HEK293 (cell line): Measurements from ENCODE around the gene STX11.

Experiments used
- CTCF ChIA-PET: fragments of 350-600 bp; formaldehyde crosslinking; extraction: SDS; loops from one replicate; lab custom pipeline; 2021; ENCODE audit warnings: antibody characterized with exemption; lab: Yijun Ruan, JAX
- POLR2A ChIA-PET: fragments of 300-600 bp; formaldehyde crosslinking; extraction: SDS; loops from one replicate; lab custom pipeline; 2020; ENCODE audit warnings: antibody characterized with exemption, inconsistent platforms; lab: Yijun Ruan, JAX
- H3K27ac ChIP-seq: fragments of 200-500 bp; sonication (Bioruptor generic); 2 replicates; pipeline ENCODE4 v1.5.1; 2014; ENCODE audit warnings: low read depth, low read length, control low read depth, inconsistent platforms; ENCODE audit errors: extremely low read depth
- H3K36me3 ChIP-seq, 2 experiments: fragments of 200-500 bp in 1 of 2; sonication (Bioruptor generic) in 1 of 2; 1 replicate in 1 of 2; 2 replicates in 1 of 2; pipeline ENCODE4 v1.5.1; 2014 to 2017; ENCODE audit warnings: inconsistent platforms in 2 of 2, low read length in 2 of 2; ENCODE audit not compliant: control insufficient read depth in 2 of 2, insufficient read depth in 1 of 2
- H3K4me1 ChIP-seq: fragments of 200-500 bp; sonication (Bioruptor generic); 2 replicates; pipeline ENCODE4 v1.5.1; 2014; ENCODE audit warnings: mild to moderate bottlenecking, low read length, inconsistent platforms; ENCODE audit not compliant: control insufficient read depth, insufficient read depth
- H3K4me3 ChIP-seq: 2 replicates; pipeline ENCODE4 v1.5.1; 2011; ENCODE audit warnings: low read depth, mild to moderate bottlenecking, control low read depth, low read length, moderate library complexity
- H3K9me3 ChIP-seq: fragments of 200-500 bp; sonication (Bioruptor generic); 2 replicates; pipeline ENCODE4 v1.5.1; 2014; ENCODE audit warnings: low read depth, low read length, inconsistent platforms; ENCODE audit not compliant: control insufficient read depth, insufficient read depth
- BCL11B ChIP-seq: fragments of 450-650 bp; formaldehyde crosslinking; IDR thresholded peaks from 2 replicates; pipeline ENCODE4 v1.5.1; 2016; ENCODE audit warnings: low read depth, missing biosample characterization, missing genetic modification characterization
- KLF1 ChIP-seq: fragments of 450-650 bp; formaldehyde crosslinking; IDR thresholded peaks from 2 replicates; pipeline ENCODE4 v1.5.1; 2016; ENCODE audit warnings: missing biosample characterization, missing genetic modification characterization
- KLF10 ChIP-seq: fragments of 450-650 bp; IDR thresholded peaks from 2 replicates; pipeline ENCODE4 v1.5.1; 2018; ENCODE audit warnings: missing biosample characterization, mild to moderate bottlenecking, missing genetic modification characterization
- KLF17 ChIP-seq: fragments of 450-650 bp; formaldehyde crosslinking; IDR thresholded peaks from 2 replicates; pipeline ENCODE4 v1.5.1; 2016; ENCODE audit warnings: missing biosample characterization, missing genetic modification characterization
- MZF1 ChIP-seq: fragments of 450-650 bp; formaldehyde crosslinking; IDR thresholded peaks from 2 replicates; pipeline ENCODE4 v1.5.1; 2017; ENCODE audit warnings: missing biosample characterization, missing genetic modification characterization, borderline replicate concordance
- YY1 ChIP-seq: fragments of 450-650 bp; formaldehyde crosslinking; IDR thresholded peaks from 2 replicates; pipeline ENCODE4 v1.5.1; 2018; ENCODE audit warnings: missing biosample characterization, missing genetic modification characterization
- ZBTB17 ChIP-seq: fragments of 450-650 bp; formaldehyde crosslinking; IDR thresholded peaks from 2 replicates; pipeline ENCODE4 v1.5.1; 2016; ENCODE audit warnings: missing biosample characterization, missing genetic modification characterization
- ZBTB7A ChIP-seq: fragments of 450-650 bp; formaldehyde crosslinking; IDR thresholded peaks from 2 replicates; pipeline ENCODE4 v1.5.1; 2016; ENCODE audit warnings: low read depth, missing biosample characterization, missing genetic modification characterization
- ZIC2 ChIP-seq: fragments of 450-650 bp; formaldehyde crosslinking; IDR thresholded peaks from 2 replicates; pipeline ENCODE4 v1.5.1; 2016; ENCODE audit warnings: missing biosample characterization, missing genetic modification characterization
- ZNF157 ChIP-seq: fragments of 450-650 bp; formaldehyde crosslinking; IDR thresholded peaks from 2 replicates; pipeline ENCODE4 v1.5.1; 2016; ENCODE audit warnings: missing biosample characterization, missing genetic modification characterization
- ZNF169 ChIP-seq: fragments of 450-650 bp; formaldehyde crosslinking; IDR thresholded peaks from 2 replicates; pipeline ENCODE4 v1.5.1; 2016; ENCODE audit warnings: missing biosample characterization, missing genetic modification characterization
- ZNF350 ChIP-seq: fragments of 450-650 bp; formaldehyde crosslinking; IDR thresholded peaks from 2 replicates; pipeline ENCODE4 v1.5.0; 2017; ENCODE audit warnings: missing biosample characterization, mild to moderate bottlenecking, missing genetic modification characterization
- ZNF404 ChIP-seq: fragments of 450-650 bp; formaldehyde crosslinking; IDR thresholded peaks from 2 replicates; pipeline ENCODE4 v1.5.1; 2017; ENCODE audit warnings: missing biosample characterization, missing genetic modification characterization
- ZNF416 ChIP-seq: fragments of 450-650 bp; formaldehyde crosslinking; IDR thresholded peaks from 2 replicates; pipeline ENCODE4 v1.5.1; 2016; ENCODE audit warnings: missing biosample characterization, missing genetic modification characterization
- ZNF423 ChIP-seq: fragments of 450-650 bp; formaldehyde crosslinking; IDR thresholded peaks from 2 replicates; pipeline ENCODE4 v1.5.1; 2016; ENCODE audit warnings: missing biosample characterization, missing genetic modification characterization
- ZNF426 ChIP-seq: fragments of 450-650 bp; formaldehyde crosslinking; IDR thresholded peaks from 2 replicates; pipeline ENCODE4 v1.5.1; 2017; ENCODE audit warnings: missing biosample characterization, missing genetic modification characterization, mild to moderate bottlenecking, inconsistent platforms, moderate library complexity
- ZNF596 ChIP-seq: fragments of 450-650 bp; IDR thresholded peaks from 2 replicates; pipeline ENCODE4 v1.5.0; 2018; ENCODE audit warnings: missing biosample characterization, mild to moderate bottlenecking, missing genetic modification characterization, moderate library complexity
- ZNF658 ChIP-seq: fragments of 450-650 bp; formaldehyde crosslinking; IDR thresholded peaks from 2 replicates; pipeline ENCODE4; 2016; ENCODE audit warnings: missing biosample characterization, missing genetic modification characterization
- ZNF670 ChIP-seq: fragments of 450-650 bp; formaldehyde crosslinking; IDR thresholded peaks from 2 replicates; pipeline ENCODE4 v1.5.1; 2016; ENCODE audit warnings: missing biosample characterization, missing genetic modification characterization, low read depth
- ZNF76 ChIP-seq: fragments of 450-650 bp; formaldehyde crosslinking; IDR thresholded peaks from 2 replicates; pipeline ENCODE4; 2016; ENCODE audit warnings: low read depth, missing biosample characterization, missing genetic modification characterization, borderline replicate concordance
- ZSCAN16 ChIP-seq: fragments of 450-650 bp; formaldehyde crosslinking; IDR thresholded peaks from 2 replicates; pipeline ENCODE4 v1.5.1; 2016; ENCODE audit warnings: missing biosample characterization, missing genetic modification characterization
- ZSCAN18 ChIP-seq: fragments of 450-650 bp; formaldehyde crosslinking; IDR thresholded peaks from 2 replicates; pipeline ENCODE4 v1.5.1; 2016; ENCODE audit warnings: missing biosample characterization, missing genetic modification characterization
- TF ChIP-seq, protein P1 (sequence below): fragments of 450-650 bp; formaldehyde crosslinking; IDR thresholded peaks from 2 replicates; pipeline ENCODE4 v1.5.1; 2016; ENCODE audit warnings: missing biosample characterization, missing genetic modification characterization

Gene STX11

GRCh38 chr6:144134176-144134575 lies 16.1 kb upstream of the STX11 start:
- POLR2A ChIA-PET, result no interaction called here
- no peak overlapping the region for H3K27ac ChIP-seq
- H3K36me3 ChIP-seq, result no peaks in the 10 kb centered on the region
- H3K4me3 ChIP-seq, result no peak overlapping the region
- H3K9me3 ChIP-seq, result no peaks in the 10 kb centered on the region
- no peak for TF ChIP-seq ZBTB7A (tag by site-specific recombination)
- no peak for TF ChIP-seq ZNF426 (tag by site-specific recombination)
- no peak for TF ChIP-seq ZBTB17
- TF ChIP-seq ZNF404 (tag by site-specific recombination), result no peak
- CTCF ChIA-PET, result interaction anchor here (0.9 kb wide), 1 partner anchor 12 kb away, joined by 3 read pairs; no protein-coding TSS in a partner anchor
- no peaks in the 10 kb centered on the region for H3K4me1 ChIP-seq

GRCh38 chr6:144134737-144135136 lies 15.6 kb upstream of the STX11 start:
- Histone ChIP-seq H3K4me3 (no peak overlapping the region), H3K4me1 (no peaks in the 10 kb centered on the region), H3K36me3 (no peaks in the 10 kb centered on the region), H3K9me3 (no peaks in the 10 kb centered on the region), H3K27ac (no peak overlapping the region)
- TF ChIP-seq BCL11B (tag by site-specific recombination) (no peak), ZNF76 (tag by site-specific recombination) (no peak), ZNF658 (tag by site-specific recombination) (no peak), ZNF350 (tag by site-specific recombination) (no peak), MZF1 (tag by site-specific recombination) (no peak), KLF10 (tag by site-specific recombination) (no peak), ZNF157 (tag by site-specific recombination) (no peak)
- CTCF ChIA-PET, result interaction anchor here (1.5 kb wide), 1 partner anchor 12 kb away, joined by 3 read pairs; no protein-coding TSS in a partner anchor
- POLR2A ChIA-PET, result no interaction called here

GRCh38 chr6:144138542-144138941 lies 11.8 kb upstream of the STX11 start:
- Histone ChIP-seq H3K36me3 (no peaks in the 10 kb centered on the region), H3K27ac (no peak overlapping the region), H3K4me1 (no peaks in the 10 kb centered on the region), H3K4me3 (no peak overlapping the region), H3K9me3 (no peaks in the 10 kb centered on the region)
- ChIA-PET CTCF (interaction anchor here (0.5 to 0.8 kb wide), 2 partner anchors 431 to 482 kb away, joined by 3 read pairs; no protein-coding TSS in a partner anchor), POLR2A (no interaction called here)
- TF ChIP-seq ZNF423 (tag by site-specific recombination) (no peak), ZNF169 (tag by site-specific recombination) (no peak), ZSCAN16 (tag by site-specific recombination) (no peak), KLF1 (tag by site-specific recombination) (no peak), ZNF416 (tag by site-specific recombination) (no peak), ZNF596 (tag by site-specific recombination) (no peak)

DNA sequence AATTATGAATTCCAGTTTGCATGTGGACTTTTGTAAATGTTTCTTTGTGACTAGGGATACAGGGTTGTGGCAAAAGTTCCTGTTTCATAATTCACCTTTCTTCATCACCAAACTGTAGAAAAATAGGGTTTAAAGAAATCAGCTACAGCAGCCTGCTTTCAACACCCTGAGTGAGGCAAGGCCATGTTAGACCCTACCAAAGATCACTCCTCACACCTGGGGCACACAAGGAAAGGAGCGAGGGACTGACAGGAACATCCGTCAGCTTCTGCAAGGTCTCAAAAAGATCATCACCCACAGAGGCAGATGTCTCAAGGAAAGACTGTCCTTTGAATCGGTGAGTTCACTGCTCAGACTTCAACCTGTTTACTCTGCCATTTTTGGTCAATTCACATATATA lies 10.5 kb upstream of the STX11 start:
- POLR2A ChIA-PET, result no interaction called here
- no peak for TF ChIP-seq ZIC2
- Histone ChIP-seq H3K27ac (no peak overlapping the region), H3K4me1 (no peaks in the 10 kb centered on the region), H3K9me3 (no peaks in the 10 kb centered on the region), H3K36me3 (no peaks in the 10 kb centered on the region), H3K4me3 (no peak overlapping the region)
- CTCF ChIA-PET, result interaction anchor here (0.7 kb wide), 1 partner anchor 517 kb away, joined by 3 read pairs; no protein-coding TSS in a partner anchor

DNA sequence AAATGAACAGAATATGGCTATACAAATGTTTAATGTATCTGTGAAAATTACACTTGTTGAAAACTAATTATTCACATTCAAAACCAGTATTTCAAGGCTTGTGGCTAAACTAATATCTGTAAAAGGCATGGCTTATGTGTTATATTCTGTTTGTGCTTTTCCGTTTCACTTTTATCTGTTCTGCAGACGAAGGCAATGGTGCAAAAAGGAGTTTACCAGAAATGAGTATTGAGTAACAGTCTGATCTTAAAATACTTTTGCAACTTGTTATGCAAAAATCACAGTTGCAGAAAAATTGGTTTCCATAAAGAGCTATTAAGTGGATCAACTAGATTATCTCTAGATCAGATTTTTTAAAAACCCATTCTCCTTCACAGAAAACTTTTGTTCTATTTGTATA lies 9.4 kb upstream of the STX11 start:
- Histone ChIP-seq H3K27ac (no peak overlapping the region), H3K4me3 (no peak overlapping the region), H3K4me1 (no peaks in the 10 kb centered on the region), H3K9me3 (no peaks in the 10 kb centered on the region), H3K36me3 (no peaks in the 10 kb centered on the region)
- POLR2A ChIA-PET, result no interaction called here
- TF ChIP-seq ZNF670 (no peak), YY1 (tag by site-specific recombination) (no peak), ZSCAN18 (tag by site-specific recombination) (no peak), ZNF658 (tag by site-specific recombination) (no peak), KLF17 (tag by site-specific recombination) (no peak)
- TF ChIP-seq, protein P1, sequence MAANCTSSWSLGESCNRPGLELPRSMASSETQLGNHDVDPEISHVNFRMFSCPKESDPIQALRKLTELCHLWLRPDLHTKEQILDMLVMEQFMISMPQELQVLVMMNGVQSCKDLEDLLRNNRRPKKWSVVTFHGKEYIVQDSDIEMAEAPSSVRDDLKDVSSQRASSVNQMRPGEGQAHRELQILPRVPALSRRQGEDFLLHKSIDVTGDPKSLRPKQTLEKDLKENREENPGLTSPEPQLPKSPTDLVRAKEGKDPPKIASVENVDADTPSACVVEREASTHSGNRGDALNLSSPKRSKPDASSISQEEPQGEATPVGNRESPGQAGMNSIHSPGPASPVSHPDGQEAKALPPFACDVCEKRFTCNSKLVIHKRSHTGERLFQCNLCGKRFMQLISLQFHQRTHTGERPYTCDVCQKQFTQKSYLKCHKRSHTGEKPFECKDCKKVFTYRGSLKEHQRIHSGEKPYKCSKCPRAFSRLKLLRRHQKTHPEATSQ, result no peak
- CTCF ChIA-PET, result interaction anchor here (1.0 kb wide), 1 partner anchor 11 kb away, joined by 4 read pairs; no protein-coding TSS in a partner anchor
